GM19351 (cell line): ENCODE measurements around the gene ITPK1.

Source experiments
- ATAC-seq: cut with Tn5 transposase; IDR thresholded peaks from one replicate; pipeline ENCODE4 v1.9.1; 2021; ENCODE audit warnings: mild to moderate bottlenecking, moderate library complexity; ENCODE audit not compliant: unreplicated experiment

The ITPK1 gene

GRCh38 chr14:92959189-92959531 is 156.6 kb downstream of the ITPK1 start:
- no peak for ATAC-seq

- ATAC-seq = no peak
Observed at GRCh38 chr14:92958373-92959188, 157.1 kb downstream of the ITPK1 start.

DNA sequence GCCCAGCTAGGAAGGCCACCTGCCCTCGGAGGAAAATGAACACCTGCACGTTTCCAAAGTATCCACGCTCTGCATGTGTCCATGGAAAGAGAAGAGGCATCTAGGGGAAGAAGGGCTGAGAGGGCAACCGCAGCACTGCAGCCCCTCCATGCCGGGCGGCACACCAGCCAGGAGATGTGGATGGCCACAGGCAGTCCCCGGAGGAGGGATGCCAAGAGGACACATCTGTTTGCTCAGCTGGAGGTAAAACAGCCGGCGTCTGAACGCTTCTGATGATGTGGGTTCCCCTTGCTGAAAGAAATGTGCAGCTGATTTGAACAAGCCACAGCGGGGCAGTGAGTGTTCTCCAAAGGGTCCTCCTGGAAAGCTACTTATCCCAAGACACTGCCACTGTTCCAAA is 158.8 kb downstream of the ITPK1 start:
- no peak for ATAC-seq

- ATAC-seq = no peak
Observed at GRCh38 chr14:92955381-92955780, 160.3 kb downstream of the ITPK1 start.

DNA sequence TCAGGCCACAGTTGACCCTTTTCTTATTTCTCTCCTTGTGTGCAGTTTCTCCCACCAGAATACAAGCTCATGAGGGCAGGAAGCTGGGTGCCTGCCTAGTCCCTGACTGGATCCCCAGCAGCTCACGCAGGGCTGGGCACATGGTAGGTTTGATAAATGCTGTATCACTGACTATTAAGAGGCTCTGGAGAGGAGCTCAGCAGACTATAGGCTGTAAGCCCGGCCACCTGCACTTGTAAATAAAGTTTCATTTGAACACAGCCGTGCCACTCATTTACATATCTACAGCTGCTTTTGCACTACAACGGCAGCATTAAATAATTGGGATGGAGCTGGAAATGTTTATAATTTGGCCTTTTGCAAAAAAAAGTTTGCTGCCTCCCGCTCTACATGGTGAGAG is 160.8 kb downstream of the ITPK1 start:
- ATAC-seq = no peak

DNA sequence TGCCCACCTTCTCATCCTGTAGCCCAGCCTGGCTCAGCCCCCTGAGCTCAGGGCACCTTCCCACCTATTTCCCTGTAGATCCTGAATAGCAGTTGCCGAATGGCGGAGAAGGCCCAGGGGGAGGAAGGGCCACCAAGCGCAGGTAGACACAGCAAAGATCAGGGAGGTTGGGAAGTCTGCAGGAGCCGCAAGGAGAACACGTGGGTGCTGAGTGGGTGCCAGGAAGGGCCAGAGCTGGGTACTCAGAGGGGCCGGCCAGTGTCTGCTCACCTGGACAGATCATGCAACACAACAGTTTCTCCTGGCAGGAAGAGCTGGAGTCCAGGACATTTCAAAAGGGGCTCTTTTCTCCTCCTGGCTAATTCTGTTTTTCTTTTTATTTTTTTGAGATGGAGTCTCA is 162.2 kb downstream of the ITPK1 start:
- ATAC-seq = no peak

- no peak for ATAC-seq
Observed at GRCh38 chr14:92952481-92953298, 163.0 kb downstream of the ITPK1 start.

GRCh38 chr14:92951912-92952471 is 163.7 kb downstream of the ITPK1 start:
- peak; percentile 88 for ATAC-seq

DNA sequence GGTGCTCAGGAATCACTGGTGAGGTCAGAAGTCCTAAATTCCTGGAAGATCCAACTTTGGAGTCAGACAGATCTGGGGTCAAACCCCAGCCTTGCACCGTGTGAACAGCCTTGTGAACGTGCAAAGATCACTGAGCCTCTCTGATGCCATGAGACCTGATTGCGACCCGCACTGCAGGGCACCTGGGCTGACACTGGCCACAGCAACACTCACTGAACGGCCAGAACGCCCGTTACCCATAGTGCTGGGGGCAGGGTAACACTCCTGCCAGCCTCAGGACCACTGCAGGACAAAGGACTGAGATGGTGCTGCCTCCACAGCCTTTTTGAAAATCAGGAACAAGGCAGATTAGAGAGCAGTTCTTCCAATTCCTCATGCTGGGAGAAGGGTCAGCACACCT is 164.5 kb downstream of the ITPK1 start:
- ATAC-seq = no peak

DNA sequence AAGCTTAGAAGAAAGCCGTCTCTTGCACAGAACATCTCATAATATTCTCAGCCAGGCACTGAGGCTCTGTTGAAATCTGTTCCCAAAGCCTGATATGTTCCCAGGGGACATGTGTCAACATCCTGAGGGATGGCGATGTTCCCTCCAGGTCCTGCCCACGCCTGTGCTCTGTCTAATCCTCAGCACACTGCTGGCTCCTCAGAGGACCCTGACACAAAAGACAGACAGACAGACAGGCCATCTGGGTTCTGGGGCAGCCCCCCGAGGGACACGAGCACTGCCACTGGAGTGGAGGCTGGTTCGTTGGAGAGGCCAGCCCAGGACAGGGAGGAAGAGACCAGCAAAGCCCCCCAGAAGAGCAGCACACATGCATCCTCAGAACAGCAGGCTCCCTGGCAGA is 165.0 kb downstream of the ITPK1 start:
- ATAC-seq = no peak

DNA sequence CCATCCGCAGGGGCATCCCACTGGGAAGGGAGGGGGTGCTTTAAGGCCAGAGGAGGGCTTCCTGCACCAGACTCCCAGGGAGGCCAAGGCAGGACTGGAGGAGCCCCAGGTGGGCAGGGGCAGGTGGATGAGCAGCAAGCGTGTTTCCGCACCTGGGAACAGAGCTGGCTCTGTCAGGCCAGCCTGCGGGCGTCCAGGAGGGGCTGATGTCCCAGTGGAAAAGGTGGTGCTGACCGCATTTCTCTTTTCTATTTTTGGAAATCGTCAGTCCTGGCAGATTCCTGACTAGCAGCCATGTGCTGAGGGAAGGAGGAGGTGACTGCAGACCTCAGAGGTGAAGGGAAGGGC is 165.6 kb downstream of the ITPK1 start:
- no peak for ATAC-seq

DNA sequence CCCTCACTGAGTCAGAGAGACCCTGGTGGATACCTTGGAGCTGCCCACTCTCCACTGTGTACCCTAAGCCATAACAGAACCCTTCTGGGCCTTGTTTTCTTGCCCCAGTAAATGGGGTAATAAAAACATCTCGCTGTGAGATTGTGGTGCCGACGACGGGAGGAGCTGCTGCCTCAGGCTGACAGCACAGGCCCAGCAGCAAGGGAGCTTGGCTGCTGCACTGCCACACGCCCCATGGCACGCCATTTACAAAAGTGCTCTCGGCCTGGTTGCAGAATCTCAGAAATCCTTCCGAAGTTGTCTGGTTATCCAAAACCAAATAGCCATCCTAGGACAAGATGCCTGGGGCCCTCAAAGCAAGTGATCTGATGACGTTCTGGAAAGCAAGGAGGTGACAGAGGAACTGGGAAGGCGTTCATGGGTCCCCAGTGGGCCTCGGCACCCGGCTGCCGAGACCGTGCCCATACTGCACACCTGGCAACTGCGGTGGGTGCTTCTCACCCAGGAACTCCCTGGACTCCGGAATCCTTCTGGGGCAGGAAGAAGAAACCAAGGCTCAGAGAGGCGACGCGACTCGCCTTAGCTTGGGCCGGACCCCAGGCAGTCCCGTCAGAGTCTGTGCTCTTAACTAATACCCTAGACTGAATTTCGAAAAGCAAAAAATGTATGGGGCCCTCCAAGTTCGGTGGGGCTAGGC is 166.1 kb downstream of the ITPK1 start:
- ATAC-seq = no peak

DNA sequence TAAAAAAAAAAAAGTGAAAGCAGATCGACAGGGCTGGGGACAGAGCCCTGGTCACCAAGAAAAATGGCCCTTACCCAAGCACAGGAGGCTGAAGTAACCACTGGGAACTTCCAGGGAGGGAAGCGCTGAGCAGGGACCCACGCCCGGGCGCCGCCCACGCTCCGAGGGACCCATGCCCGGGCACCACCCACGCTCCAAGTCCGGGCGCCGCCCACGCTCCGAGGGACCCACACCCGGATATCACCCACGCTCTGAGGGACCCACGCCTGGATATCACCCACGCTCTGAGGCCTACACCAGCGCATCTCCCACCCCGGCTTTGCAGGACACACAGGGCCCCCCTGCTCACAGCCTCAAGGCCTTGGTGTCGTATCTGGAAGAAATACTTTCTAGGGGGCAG is 167.1 kb downstream of the ITPK1 start:
- ATAC-seq = no peak

DNA sequence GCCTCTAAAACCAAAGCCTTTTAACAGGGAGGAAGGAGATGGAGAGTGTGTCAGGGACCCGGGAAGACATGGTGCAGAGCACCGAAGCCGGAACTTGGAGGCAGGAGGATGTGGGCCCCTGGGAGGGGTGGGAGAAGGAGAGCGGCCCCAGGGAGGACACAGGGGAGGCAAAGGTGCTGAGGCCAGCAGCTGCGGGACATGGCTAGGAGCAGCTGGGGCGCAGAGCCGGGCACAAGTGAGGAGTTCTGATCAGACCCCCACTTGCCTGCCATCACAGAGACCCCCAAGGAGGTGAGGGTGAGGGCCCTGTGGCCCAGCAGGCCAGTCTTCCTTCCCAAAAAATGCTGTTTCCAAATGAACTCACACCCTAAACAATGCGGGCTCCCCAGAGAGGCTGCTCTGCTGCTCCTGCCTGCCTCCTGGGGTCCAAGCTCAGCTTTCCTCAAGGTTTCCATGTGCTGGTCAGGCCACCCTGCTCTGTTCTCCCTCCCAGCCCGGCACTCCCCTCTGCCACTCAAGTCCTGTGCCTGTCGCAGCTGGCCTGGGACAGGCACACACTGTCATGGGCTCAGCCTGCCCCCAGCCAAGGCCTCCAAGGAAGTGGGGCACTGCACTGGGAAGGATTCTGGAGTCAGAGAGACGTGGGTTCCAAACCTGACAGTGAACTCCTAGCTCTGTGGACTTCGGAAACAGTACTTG is 168.7 kb downstream of the ITPK1 start:
- ATAC-seq = no peak

- ATAC-seq = no peak
Observed at GRCh38 chr14:92945959-92946846, 169.5 kb downstream of the ITPK1 start.

DNA sequence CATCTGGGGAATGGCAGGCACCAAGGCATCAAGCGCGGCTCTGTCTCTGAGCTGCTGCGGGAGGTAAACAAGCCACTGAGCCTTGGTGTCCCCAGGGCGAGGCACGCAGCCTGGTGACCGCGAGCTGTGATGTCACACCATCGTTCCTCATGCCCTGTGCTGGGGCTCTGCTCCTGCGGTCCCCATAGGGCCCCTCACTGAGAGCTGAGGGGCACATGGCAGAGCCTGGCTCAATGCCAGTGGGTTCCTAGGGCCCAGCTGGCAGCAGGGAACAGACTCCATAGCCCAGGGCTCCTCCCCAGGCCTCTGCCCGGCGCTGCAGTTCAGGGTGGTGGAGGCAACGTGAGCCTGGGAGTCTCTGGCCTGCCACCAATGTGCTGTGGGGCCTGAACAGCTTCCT is 170.2 kb downstream of the ITPK1 start:
- ATAC-seq = no peak

DNA sequence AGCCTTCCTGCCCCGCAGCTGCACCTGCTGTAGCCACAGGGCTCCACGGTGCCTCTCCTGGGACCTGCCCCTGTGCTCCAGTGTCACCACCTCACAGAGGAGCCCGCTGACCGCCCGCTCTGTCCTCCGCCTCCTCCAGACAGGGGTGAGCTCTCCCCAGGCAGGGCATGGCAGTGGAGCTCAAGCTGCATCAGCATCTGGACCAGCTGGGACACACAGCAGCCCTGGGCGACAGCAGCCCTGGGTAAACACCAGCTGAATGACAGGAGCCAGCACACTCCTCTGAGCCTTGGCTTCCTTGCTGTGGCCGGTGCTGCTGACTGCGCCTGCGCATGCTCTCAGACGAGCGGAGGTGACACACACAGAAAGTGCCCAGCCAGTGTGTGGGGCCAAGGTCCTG is 170.7 kb downstream of the ITPK1 start:
- ATAC-seq = no peak

DNA sequence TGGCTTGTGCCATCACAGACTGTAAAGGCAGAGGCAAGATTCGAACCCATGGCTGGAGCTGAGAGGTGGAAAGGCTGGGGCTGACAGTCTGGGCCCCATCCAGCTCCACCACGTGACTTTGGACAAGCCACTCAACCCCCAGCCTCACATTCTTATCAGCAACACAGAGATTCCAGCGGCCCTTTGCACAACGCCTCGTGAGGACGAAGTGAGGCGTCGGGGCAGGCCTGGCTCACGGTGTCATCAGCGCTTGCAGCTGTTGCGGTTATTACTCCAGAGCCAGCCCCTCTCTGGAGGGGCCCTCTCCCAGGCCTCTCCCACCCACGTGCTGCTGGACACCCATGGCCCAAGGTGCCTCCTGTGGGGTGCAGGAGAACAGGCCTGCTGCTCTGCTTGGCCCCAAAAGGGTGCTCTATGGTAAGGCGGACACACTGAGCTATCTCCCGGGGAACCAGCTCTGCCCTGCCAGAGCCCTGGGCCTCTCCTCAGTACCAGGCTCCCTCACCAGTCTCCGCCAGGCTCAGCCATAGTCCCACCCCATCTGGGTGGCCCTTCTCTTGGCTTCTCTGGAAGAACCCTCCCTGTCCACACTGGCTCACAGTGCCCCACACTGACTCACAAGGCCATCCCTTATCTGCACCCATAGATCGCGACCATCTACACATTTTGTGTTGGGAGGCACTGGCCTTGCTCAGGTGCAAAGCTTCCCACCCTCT is 171.7 kb downstream of the ITPK1 start:
- ATAC-seq = no peak

GRCh38 chr14:92942976-92943710 is 172.6 kb downstream of the ITPK1 start:
- ATAC-seq = no peak
